ENCODE measurements around the gene CBLC.

CBLC gene

DNA sequence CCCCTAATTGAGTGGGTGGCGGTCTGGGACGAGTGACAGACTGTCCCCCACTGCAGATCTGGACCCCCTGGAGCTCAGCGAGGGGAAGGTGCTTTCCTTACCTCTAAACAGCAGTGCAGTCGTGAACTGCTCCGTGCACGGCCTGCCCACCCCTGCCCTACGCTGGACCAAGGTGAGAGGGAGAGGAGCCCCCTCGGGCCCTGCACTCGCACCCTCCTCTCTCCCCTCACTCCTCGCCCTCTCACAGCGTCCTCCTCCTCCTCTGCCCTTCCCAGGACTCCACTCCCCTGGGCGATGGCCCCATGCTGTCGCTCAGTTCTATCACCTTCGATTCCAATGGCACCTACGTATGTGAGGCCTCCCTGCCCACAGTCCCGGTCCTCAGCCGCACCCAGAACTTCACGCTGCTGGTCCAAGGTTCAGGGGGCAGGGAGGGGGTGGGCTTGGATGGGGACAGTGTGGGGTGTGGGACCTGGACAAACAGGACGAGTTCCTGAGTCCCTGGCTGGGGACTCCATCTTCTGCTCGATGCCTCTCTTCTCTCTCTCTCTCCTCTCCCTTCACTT, 40.9 kb downstream of the CBLC start:
- Histone ChIP-seq H2AK5ac (ENCODE audit: low read length) (no peak overlapping the region), H3K27ac (ENCODE audit: low read depth, low read length) (no peak overlapping the region), H3K4me1 (ENCODE audit: control insufficient read depth, low read depth, low read length) (no peaks in the 10 kb centered on the region), H3K23ac (ENCODE audit: low read length) (no peak overlapping the region), H3K56ac (ENCODE audit: low read length) (no peak overlapping the region), H3K4me2 (ENCODE audit: low read length) (no peak overlapping the region), H3K4ac (ENCODE audit: low read depth, low read length) (no peak overlapping the region), H3K79me2 (ENCODE audit: control insufficient read depth, insufficient read depth, low read length) (no peaks in the 10 kb centered on the region), H3K36me3 (ENCODE audit: control insufficient read depth, insufficient read depth, low read length) (no peaks in the 10 kb centered on the region), H4K5ac (ENCODE audit: low read length) (no peak overlapping the region), H3K9ac (ENCODE audit: low read length) (no peak overlapping the region), H2BK15ac (replicated peaks; ENCODE audit: low read depth) (no peak overlapping the region), H3K79me1 (ENCODE audit: low read length) (no peaks in the 10 kb centered on the region), H3K4me3 (ENCODE audit: low read length) (no peak overlapping the region), H2BK5ac (ENCODE audit: low read length) (no peak overlapping the region), H3K27me3 (ENCODE audit: insufficient read depth, low read length, poor library complexity) (no peaks in the 10 kb centered on the region), H3K18ac (ENCODE audit: low read length) (no peak overlapping the region), H4K8ac (ENCODE audit: low read depth, low read length) (no peak overlapping the region), H2BK120ac (ENCODE audit: low read depth, low read length) (no peak overlapping the region)
- DNase-seq, result no peak
- no CpG with 5 or more reads among the region's 20 CpGs for whole genome bisulfite sequencing (ENCODE audit: extremely low coverage, insufficient coverage, low lambda C conversion rate)

DNA sequence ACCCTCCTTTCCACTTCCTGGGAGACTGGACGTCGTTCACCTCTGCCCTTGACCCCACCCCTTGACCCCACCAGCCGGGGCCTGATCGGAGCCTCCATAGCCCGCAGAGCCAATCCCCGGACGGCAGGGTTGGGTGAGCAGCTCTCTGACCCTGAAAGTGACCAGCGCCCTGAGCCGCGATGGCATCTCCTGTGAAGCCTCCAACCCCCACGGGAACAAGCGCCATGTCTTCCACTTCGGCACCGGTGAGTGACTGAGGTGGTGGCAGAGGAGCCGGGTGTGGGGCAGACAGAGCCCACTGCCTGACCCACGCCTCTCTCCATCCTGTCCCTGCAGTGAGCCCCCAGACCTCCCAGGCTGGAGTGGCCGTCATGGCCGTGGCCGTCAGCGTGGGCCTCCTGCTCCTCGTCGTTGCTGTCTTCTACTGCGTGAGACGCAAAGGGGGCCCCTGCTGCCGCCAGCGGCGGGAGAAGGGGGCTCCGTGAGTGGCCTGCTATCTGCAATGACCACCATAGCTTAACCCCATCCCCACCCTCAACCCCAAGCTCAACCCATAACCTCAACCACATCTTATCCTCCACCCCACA, 41.6 kb downstream of the CBLC start:
- DNase-seq, result no peak
- no peak overlapping the region for H2BK15ac ChIP-seq (replicated peaks; ENCODE audit: low read depth)
- no peak overlapping the region for H3K4me2 ChIP-seq (ENCODE audit: low read length)
- H3K27ac ChIP-seq (ENCODE audit: low read depth, low read length), result no peak overlapping the region
- no CpG with 5 or more reads among the region's 28 CpGs for WGBS (ENCODE audit: extremely low coverage, insufficient coverage, low lambda C conversion rate)
- no peak overlapping the region for H3K18ac ChIP-seq (ENCODE audit: low read length)
- H3K36me3 ChIP-seq (ENCODE audit: control insufficient read depth, insufficient read depth, low read length), result no peaks in the 10 kb centered on the region
- no peak overlapping the region for H3K4ac ChIP-seq (ENCODE audit: low read depth, low read length)
- no peak overlapping the region for H4K8ac ChIP-seq (ENCODE audit: low read depth, low read length)
- H3K23ac ChIP-seq (ENCODE audit: low read length), result no peak overlapping the region
- H3K56ac ChIP-seq (ENCODE audit: low read length), result no peak overlapping the region
- no peak overlapping the region for H3K4me3 ChIP-seq (ENCODE audit: low read length)
- no peak overlapping the region for H4K5ac ChIP-seq (ENCODE audit: low read length)
- no peak overlapping the region for H2BK5ac ChIP-seq (ENCODE audit: low read length)
- H2BK120ac ChIP-seq (ENCODE audit: low read depth, low read length), result no peak overlapping the region
- H3K79me2 ChIP-seq (ENCODE audit: control insufficient read depth, insufficient read depth, low read length), result no peaks in the 10 kb centered on the region
- no peak overlapping the region for H2AK5ac ChIP-seq (ENCODE audit: low read length)
- H3K4me1 ChIP-seq (ENCODE audit: control insufficient read depth, low read depth, low read length), result no peaks in the 10 kb centered on the region
- no peak overlapping the region for H3K9ac ChIP-seq (ENCODE audit: low read length)
- no peaks in the 10 kb centered on the region for H3K79me1 ChIP-seq (ENCODE audit: low read length)
- no peaks in the 10 kb centered on the region for H3K27me3 ChIP-seq (ENCODE audit: insufficient read depth, low read length, poor library complexity)

DNA sequence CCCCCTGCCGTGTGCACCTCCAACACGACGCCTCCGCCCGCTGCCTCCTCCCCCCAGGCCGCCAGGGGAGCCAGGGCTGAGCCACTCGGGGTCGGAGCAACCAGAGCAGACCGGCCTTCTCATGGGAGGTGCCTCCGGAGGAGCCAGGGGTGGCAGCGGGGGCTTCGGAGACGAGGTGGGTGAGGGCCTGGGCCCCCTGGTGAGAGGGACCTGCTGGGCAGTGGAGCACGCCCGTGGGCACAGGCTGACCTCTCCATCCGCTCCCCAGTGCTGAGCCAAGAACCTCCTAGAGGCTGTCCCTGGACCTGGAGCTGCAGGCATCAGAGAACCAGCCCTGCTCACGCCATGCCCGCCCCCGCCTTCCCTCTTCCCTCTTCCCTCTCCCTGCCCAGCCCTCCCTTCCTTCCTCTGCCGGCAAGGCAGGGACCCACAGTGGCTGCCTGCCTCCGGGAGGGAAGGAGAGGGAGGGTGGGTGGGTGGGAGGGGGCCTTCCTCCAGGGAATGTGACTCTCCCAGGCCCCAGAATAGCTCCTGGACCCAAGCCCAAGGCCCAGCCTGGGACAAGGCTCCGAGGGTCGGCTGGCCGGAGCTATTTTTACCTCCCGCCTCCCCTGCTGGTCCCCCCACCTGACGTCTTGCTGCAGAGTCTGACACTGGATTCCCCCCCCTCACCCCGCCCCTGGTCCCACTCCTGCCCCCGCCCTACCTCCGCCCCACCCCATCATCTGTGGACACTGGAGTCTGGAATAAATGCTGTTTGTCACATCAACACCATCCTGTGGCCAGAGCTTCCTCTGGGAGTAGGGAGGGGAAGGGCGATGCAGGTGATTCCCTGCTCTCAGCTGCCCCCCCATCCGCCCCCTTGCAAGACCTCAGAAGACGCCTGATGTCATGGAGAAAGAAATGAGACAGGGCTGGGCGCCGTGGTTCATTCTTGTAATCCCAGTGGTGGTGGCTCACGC, 43.2 kb downstream of the CBLC start:
- Histone ChIP-seq H3K9ac (ENCODE audit: low read length) (no peak overlapping the region), H3K79me1 (ENCODE audit: low read length) (no peaks in the 10 kb centered on the region), H3K4me2 (ENCODE audit: low read length) (no peak overlapping the region), H4K5ac (ENCODE audit: low read length) (no peak overlapping the region), H3K4me3 (ENCODE audit: low read length) (no peak overlapping the region), H4K8ac (ENCODE audit: low read depth, low read length) (no peak overlapping the region), H2BK15ac (replicated peaks; ENCODE audit: low read depth) (no peak overlapping the region), H3K56ac (ENCODE audit: low read length) (no peak overlapping the region), H3K36me3 (ENCODE audit: control insufficient read depth, insufficient read depth, low read length) (no peaks in the 10 kb centered on the region), H2BK5ac (ENCODE audit: low read length) (no peak overlapping the region), H3K27me3 (ENCODE audit: insufficient read depth, low read length, poor library complexity) (no peaks in the 10 kb centered on the region), H3K79me2 (ENCODE audit: control insufficient read depth, insufficient read depth, low read length) (no peaks in the 10 kb centered on the region), H3K4me1 (ENCODE audit: control insufficient read depth, low read depth, low read length) (no peaks in the 10 kb centered on the region), H2BK120ac (ENCODE audit: low read depth, low read length) (no peak overlapping the region), H3K18ac (ENCODE audit: low read length) (no peak overlapping the region), H2AK5ac (ENCODE audit: low read length) (no peak overlapping the region), H3K27ac (ENCODE audit: low read depth, low read length) (no peak overlapping the region), H3K23ac (ENCODE audit: low read length) (no peak overlapping the region), H3K4ac (ENCODE audit: low read depth, low read length) (no peak overlapping the region)
- no peak for DNase-seq
- no CpG with 5 or more reads among the region's 35 CpGs for WGBS (ENCODE audit: extremely low coverage, insufficient coverage, low lambda C conversion rate)

DNA sequence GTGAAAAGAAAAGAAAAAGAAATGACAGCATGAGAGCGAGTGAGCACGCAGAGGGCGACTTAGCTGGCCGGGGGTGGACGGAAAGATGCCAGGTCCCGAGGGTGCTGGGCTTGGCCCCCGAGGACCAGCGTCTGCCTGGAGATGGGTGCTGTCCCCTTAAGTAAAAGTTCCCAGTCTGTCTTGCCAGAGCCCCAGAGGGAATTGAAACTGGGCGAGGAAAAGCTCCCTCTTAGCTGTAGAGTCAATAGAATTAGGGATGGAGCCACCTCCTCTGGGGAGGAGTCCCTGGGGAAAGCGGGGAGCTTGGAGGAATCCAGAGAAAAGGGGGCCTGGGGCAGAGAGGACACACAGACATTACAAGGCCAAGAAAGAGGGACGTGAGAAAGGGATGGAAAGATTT, 44.5 kb downstream of the CBLC start:
- Histone ChIP-seq H3K27me3 (ENCODE audit: insufficient read depth, low read length, poor library complexity) (no peaks in the 10 kb centered on the region), H2BK5ac (ENCODE audit: low read length) (no peak overlapping the region), H2BK120ac (ENCODE audit: low read depth, low read length) (no peak overlapping the region), H2BK15ac (replicated peaks; ENCODE audit: low read depth) (no peak overlapping the region), H3K36me3 (ENCODE audit: control insufficient read depth, insufficient read depth, low read length) (no peaks in the 10 kb centered on the region), H2AK5ac (ENCODE audit: low read length) (no peak overlapping the region), H3K4ac (ENCODE audit: low read depth, low read length) (no peak overlapping the region), H3K4me2 (ENCODE audit: low read length) (no peak overlapping the region), H3K27ac (ENCODE audit: low read depth, low read length) (no peak overlapping the region), H3K56ac (ENCODE audit: low read length) (no peak overlapping the region), H3K79me2 (ENCODE audit: control insufficient read depth, insufficient read depth, low read length) (no peaks in the 10 kb centered on the region), H3K4me3 (ENCODE audit: low read length) (no peak overlapping the region), H3K79me1 (ENCODE audit: low read length) (no peaks in the 10 kb centered on the region), H3K9ac (ENCODE audit: low read length) (no peak overlapping the region), H3K18ac (ENCODE audit: low read length) (no peak overlapping the region), H3K4me1 (ENCODE audit: control insufficient read depth, low read depth, low read length) (no peaks in the 10 kb centered on the region), H3K23ac (ENCODE audit: low read length) (no peak overlapping the region), H4K8ac (ENCODE audit: low read depth, low read length) (no peak overlapping the region), H4K5ac (ENCODE audit: low read length) (no peak overlapping the region)
- DNase-seq, result no peak
- WGBS (ENCODE audit: extremely low coverage, insufficient coverage, low lambda C conversion rate), result no CpG with 5 or more reads among the region's 11 CpGs

DNA sequence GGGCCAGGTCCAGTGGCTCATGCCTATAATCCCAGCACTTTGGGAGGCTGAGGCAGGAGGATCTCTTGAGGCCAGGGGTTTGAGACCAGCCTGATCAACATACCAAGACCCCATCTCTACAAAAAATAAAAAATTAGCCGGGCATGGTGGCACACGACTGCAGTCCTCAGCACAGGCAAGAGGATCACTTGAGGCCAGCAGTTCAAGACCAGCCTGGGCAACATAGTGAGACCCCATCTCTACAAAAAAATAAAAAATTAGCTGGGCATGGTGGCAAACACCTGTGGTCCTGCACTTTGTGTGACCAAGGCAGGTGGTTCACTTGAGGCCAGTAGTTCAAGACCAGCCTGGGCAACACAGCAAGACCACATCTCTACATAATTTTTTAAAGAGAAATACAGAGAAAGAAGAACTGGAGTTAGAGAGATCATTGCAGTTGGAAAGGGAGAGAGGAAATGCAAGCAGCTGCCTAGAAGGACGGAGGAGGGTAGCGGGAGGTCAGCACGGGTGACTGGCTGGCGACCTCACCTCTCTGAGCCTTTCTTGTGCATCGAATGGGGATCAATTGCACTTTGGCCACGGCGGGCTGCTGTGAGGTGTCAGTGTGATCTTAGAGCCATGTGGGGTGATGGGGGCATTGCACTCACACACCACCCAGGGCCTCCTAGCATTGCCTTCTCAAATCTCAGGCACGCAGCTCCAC, 45.1 kb downstream of the CBLC start:
- no peaks in the 10 kb centered on the region for H3K79me1 ChIP-seq (ENCODE audit: low read length)
- no peak overlapping the region for H4K8ac ChIP-seq (ENCODE audit: low read depth, low read length)
- no peak overlapping the region for H3K18ac ChIP-seq (ENCODE audit: low read length)

More for the DNA sequence above, 45.1 kb downstream of the CBLC start:
- no peak overlapping the region for H3K27ac ChIP-seq (ENCODE audit: low read depth, low read length)
- H3K4ac ChIP-seq (ENCODE audit: low read depth, low read length), result no peak overlapping the region
- no peaks in the 10 kb centered on the region for H3K79me2 ChIP-seq (ENCODE audit: control insufficient read depth, insufficient read depth, low read length)
- no peaks in the 10 kb centered on the region for H3K4me1 ChIP-seq (ENCODE audit: control insufficient read depth, low read depth, low read length)
- no peak overlapping the region for H2BK120ac ChIP-seq (ENCODE audit: low read depth, low read length)
- no peak overlapping the region for H3K56ac ChIP-seq (ENCODE audit: low read length)
- H2AK5ac ChIP-seq (ENCODE audit: low read length), result no peak overlapping the region
- no peak overlapping the region for H3K4me3 ChIP-seq (ENCODE audit: low read length)
- no peaks in the 10 kb centered on the region for H3K27me3 ChIP-seq (ENCODE audit: insufficient read depth, low read length, poor library complexity)
- no peak for DNase-seq
- no peak overlapping the region for H4K5ac ChIP-seq (ENCODE audit: low read length)
- no peak overlapping the region for H3K9ac ChIP-seq (ENCODE audit: low read length)
- no peaks in the 10 kb centered on the region for H3K36me3 ChIP-seq (ENCODE audit: control insufficient read depth, insufficient read depth, low read length)
- WGBS (ENCODE audit: extremely low coverage, insufficient coverage, low lambda C conversion rate), result no CpG with 5 or more reads among the region's 10 CpGs
- no peak overlapping the region for H2BK5ac ChIP-seq (ENCODE audit: low read length)
- no peak overlapping the region for H3K4me2 ChIP-seq (ENCODE audit: low read length)
- no peak overlapping the region for H3K23ac ChIP-seq (ENCODE audit: low read length)
- no peak overlapping the region for H2BK15ac ChIP-seq (replicated peaks; ENCODE audit: low read depth)

All from mesendoderm (in vitro differentiated cells).